HL-60 (cell line): ENCODE results near the gene MBNL1.

Source experiments
- CTCF ChIP-seq: IDR thresholded peaks from one replicate; pipeline ENCODE4 v1.5.1; 2011; ENCODE audit warnings: low read length, control low read depth, inconsistent platforms; ENCODE audit not compliant: insufficient read depth
- REST ChIP-seq: IDR thresholded peaks from 2 replicates; pipeline ENCODE4 v1.6.1; 2012; ENCODE audit warnings: low read depth; ENCODE audit not compliant: insufficient replicate concordance

- TF ChIP-seq CTCF (no peak), REST (no peak)
Measured at GRCh38 chr3:152272771-152273242, 4.1 kb downstream of the MBNL1 start.
